ES-I3 (cell line): ENCODE data around the gene ARL6IP5.

Experiments
- H3K36me3 ChIP-seq: 2 replicates; pipeline ENCODE4 v1.6.1; 2013; ENCODE audit warnings: mild to moderate bottlenecking, low read length, control low read depth, moderate library complexity; ENCODE audit not compliant: insufficient read depth
- H3K4me1 ChIP-seq: 2 replicates; pipeline ENCODE4 v1.6.1; 2013; ENCODE audit warnings: mild to moderate bottlenecking, control low read depth, low read length; ENCODE audit not compliant: insufficient read depth
- H3K9ac ChIP-seq: 2 replicates; pipeline ENCODE4 v1.6.1; 2013; ENCODE audit warnings: low read depth, mild to moderate bottlenecking, low read length, moderate library complexity
- H3K9me3 ChIP-seq: 2 replicates; pipeline ENCODE4 v1.6.1; 2013; ENCODE audit warnings: mild to moderate bottlenecking, low read length, moderate library complexity; ENCODE audit not compliant: control insufficient read depth, insufficient read depth

The ARL6IP5 gene

GRCh38 chr3:69142797-69143454, 58.2 kb downstream of the ARL6IP5 start:
- Histone ChIP-seq H3K4me1 (peaks cover 15% of the 10 kb centered on the region; the same call in 1 of the 2 replicates), H3K36me3 (no peaks in the 10 kb centered on the region), H3K9ac (no peak overlapping the region), H3K9me3 (no peaks in the 10 kb centered on the region)

GRCh38 chr3:69143612-69144011, 58.9 kb downstream of the ARL6IP5 start:
- no peaks in the 10 kb centered on the region for H3K36me3 ChIP-seq
- no peaks in the 10 kb centered on the region for H3K9me3 ChIP-seq
- H3K4me1 ChIP-seq: peaks cover 15% of the 10 kb centered on the region; the same call in 1 of the 2 replicates
- no peak overlapping the region for H3K9ac ChIP-seq

GRCh38 chr3:69144631-69145245, 60.0 kb downstream of the ARL6IP5 start:
- Histone ChIP-seq H3K4me1 (peaks cover 15% of the 10 kb centered on the region; the same call in 1 of the 2 replicates), H3K36me3 (no peaks in the 10 kb centered on the region), H3K9me3 (no peaks in the 10 kb centered on the region), H3K9ac (no peak overlapping the region)

GRCh38 chr3:69145688-69146087, 61.0 kb downstream of the ARL6IP5 start:
- Histone ChIP-seq H3K4me1 (peaks cover 15% of the 10 kb centered on the region; the same call in 1 of the 2 replicates), H3K36me3 (no peaks in the 10 kb centered on the region), H3K9ac (no peak overlapping the region), H3K9me3 (no peaks in the 10 kb centered on the region)

GRCh38 chr3:69149586-69149985, 64.8 kb downstream of the ARL6IP5 start:
- no peaks in the 10 kb centered on the region for H3K9me3 ChIP-seq
- no peaks in the 10 kb centered on the region for H3K36me3 ChIP-seq
- H3K9ac ChIP-seq: no peak overlapping the region

More at GRCh38 chr3:69149586-69149985, 64.8 kb downstream of the ARL6IP5 start:
- peaks cover 4% of the 10 kb centered on the region; the same call in 1 of the 2 replicates for H3K4me1 ChIP-seq
